GM19035 (cell line): ENCODE measurements around the gene PDE11A.
"Not testable (repeated sequence)": the region's sequence is repeated elsewhere in the genome, so short reads cannot be mapped to it uniquely, and the experiment has no call there.

Source experiments
- ATAC-seq: cut with Tn5 transposase; IDR thresholded peaks from one replicate; pipeline ENCODE4 v1.9.1; 2021; ENCODE audit not compliant: unreplicated experiment

The PDE11A gene

GRCh38 chr2:178012639-178013038 is 59.9 kb downstream of the PDE11A start:
- ATAC-seq, result no peak

DNA sequence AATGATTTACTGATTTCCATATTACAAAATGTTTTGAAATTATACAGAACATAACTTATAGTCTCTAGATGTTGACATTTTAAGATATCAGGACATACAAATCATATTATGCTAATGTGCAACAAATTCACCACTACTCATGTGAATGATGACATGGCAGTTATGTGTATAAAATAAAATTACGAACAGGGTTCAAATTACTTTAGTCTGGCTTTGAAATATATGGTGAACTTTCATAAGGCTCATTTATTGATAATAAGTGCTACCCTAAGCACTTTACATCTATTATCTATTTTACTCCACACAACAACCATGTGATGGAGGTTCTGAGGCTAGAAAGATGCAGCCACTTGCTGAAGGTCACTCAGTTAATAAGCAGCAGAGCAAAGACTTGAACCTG is 62.8 kb downstream of the PDE11A start:
- ATAC-seq, result no peak

DNA sequence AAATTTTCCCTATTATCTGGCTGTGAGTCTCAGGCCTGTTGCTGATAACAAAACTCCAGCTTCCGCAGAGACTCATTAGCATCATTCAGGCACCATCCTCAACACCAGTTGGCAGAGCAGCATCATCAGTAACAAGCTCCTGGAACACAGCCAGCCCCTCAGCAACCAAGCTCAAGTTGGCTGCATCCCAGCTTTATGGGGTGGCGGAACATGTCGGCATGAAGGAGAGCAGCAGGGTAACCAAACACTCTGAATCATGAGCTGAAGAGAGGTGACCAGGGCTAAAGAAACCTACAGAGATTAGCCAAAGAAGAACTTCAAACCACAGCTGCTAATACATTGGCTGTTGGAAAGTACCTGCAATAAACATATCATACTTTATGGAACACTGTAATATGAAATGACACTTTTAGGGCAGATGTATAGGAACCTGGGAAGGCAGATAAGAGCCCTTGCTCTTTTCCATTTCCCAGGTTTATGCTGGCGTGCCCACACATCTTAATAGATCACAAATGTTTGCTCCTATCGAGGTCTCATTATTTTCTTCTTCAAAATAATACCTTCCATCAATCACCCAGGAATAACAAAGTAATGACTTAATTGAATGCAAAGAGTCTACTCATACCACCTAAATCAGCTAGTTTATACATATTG is 63.8 kb downstream of the PDE11A start:
- ATAC-seq, result no peak

DNA sequence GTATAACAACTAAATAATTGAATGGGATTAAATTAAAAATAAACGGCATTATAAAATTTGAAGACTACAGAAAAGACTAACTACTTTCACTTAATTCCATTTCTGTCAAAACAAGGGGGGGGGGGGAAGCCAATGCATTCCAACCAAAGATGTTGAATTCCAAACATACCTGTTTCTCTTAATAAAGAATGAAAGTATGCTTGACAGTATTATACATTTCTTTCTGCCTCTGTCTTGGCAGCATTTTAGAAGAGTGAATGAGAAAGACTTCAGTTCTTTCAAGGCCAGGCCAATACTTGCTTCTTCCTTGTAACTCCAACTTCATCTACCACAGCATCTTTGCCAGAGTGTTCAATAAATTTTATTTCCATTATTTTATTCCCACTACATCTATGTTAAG is 65.9 kb downstream of the PDE11A start:
- no peak for ATAC-seq

GRCh38 chr2:178005756-178006155 is 66.8 kb downstream of the PDE11A start:
- no peak for ATAC-seq

GRCh38 chr2:178002038-178002437 is 70.5 kb downstream of the PDE11A start:
- ATAC-seq, result no peak

DNA sequence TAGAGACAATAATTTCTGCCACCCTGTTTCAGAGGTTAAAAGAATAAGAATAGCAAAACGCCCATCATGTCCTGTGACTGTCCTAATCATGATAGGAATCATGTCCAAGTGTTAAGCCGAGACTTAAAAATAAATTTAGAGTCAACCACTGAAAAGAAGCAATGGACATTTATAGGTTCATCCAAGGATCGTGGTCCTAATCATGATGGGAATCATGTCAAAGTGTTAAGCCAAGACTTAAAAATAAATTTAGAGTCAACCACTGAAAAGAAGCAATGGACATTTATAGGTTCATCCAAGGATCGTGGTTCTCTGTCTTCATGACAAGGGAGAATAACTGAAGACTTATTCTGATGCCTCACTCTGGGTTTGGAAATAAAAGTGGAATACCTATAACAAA is 73.6 kb downstream of the PDE11A start:
- ATAC-seq, result no peak

DNA sequence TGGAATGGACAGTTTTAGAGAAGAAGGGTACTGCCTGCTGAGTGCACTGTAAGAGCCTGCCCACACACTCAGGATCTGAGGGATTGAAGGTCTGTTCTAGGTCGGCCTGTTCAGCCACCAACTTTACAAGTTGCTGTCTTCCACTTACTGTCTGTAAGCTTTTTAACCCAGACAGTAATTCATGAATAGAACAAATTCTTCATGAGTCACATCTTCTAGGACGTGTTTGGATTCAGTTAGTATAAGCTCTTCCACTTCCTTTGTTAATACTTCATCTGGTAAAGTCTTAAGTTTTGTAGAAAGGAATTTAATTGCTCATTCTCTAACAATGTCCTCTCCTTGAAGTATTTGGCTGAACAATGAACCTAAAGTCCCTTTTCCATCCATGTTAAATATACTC is 74.6 kb downstream of the PDE11A start:
- ATAC-seq, result no peak

GRCh38 chr2:177992992-177993391 is 79.6 kb downstream of the PDE11A start:
- no peak for ATAC-seq

DNA sequence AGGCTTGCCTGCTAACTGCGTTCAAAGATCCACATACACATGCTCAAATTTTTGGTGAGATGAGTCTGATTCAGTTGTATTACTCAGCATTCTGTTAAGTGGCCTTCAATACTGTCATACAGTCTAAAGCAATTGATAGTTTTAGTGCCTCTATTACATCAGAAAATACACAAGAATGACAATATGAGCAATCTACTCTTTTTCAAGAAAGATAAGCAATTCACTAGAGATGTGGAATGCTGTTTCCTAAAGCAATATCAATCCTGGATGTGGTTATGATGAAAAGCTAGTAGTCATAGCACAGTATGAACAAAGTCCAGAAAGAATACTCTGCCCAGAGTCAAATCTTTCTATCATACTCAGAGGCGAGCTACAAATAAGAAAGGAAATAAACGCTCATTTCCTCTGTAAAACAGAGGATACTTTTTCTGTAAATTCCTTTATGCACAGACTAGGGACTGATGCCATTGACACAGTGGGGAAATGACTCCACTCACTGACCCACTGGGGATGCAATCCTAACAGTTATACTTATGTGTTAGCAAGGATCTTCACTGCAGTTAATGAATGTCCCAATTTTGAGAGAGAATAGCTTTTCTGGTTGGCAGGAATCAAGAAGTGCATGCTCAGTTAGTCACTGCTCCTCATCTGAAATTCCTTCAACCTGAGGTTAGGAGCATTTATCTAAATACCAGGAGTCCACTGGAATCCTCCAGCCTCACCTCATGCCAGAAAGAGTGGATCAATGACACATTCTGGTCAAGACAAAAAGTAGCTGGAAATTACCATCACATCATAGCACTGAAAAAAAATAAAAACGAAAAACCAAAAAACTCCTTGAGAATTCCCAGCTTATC is 83.3 kb downstream of the PDE11A start:
- no peak for ATAC-seq

DNA sequence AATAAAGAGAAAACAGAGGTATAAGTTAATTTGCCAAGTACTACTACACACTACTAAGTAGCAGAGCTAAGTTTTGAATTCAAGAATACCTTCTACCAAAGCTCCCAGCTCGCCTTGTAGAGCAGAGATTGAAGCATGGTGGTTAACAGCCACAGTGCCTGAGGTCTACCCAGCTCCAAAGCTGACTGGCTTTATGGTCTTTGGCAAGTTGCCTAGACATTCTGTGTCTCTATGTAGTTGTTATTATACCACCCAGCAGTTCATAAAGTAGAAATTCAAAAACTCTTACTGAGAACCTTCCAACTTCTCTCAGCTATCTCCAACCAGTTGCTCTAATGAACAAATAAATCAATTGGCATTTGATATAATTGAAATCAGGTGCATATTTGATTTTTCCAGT is 87.8 kb downstream of the PDE11A start:
- no peak for ATAC-seq

- ATAC-seq, result peak; percentile 91
These were observed 89.3 kb downstream of the PDE11A start for GRCh38 chr2:177983183-177983788.

DNA sequence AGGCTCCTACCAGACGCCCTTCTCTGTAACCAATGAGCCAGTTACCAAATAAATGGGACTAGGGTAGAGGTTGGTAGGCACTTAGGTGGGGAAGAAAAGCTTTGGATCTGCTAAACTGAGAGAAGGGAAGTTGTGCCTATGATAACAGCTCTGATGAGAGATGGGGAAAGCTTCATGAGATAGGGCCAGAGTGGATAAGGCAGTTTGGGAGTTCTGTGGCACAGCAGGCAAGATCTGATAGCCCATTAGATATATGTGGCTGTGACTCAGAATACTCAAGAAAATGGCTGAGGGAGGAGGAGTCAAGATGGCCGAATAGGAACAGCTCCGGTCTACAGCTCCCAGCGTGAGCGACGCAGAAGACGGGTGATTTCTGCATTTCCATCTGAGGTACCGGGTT is 99.8 kb downstream of the PDE11A start:
- ATAC-seq, result no peak

DNA sequence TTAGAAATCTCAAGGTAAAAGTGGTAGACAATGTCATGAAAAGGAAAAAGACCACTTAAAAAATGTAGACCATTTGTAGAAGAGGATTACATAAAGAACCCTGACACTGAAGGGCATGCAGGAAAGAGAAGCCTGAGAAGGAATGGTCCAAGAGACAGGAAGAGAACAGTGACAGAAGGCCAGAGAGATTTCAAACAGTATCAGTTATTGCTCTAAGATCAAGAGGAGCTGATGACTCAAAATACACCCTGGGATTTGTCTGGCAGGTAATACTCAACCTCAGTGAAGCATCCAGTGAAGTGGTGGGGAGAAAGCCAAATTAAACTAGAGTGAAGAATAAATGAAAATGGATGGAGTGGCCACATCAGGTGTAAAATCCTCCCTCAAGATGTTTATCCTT is 100.5 kb downstream of the PDE11A start:
- ATAC-seq, result no peak

- no peak for ATAC-seq
These were observed 101.7 kb downstream of the PDE11A start for GRCh38 chr2:177970670-177971454.

DNA sequence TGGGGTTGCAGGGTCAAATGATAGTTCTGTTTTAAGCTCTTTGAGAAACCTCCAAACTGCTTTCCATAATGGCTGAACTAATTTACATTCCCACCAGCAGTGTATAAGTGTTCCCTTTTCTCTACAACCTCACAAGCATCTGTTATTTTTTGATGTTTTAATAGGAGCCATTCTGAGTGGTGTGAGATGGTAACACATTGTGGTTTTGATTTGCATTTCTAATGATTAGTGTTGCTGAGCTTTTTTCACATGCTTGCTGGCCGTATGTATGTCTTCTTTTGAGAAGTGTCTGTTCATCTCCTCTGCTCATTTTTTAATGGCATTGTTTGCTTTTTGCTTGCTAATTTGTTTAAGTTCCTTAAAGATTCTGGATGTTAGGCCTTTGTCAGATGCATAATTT is 107.7 kb downstream of the PDE11A start:
- ATAC-seq, result no peak

GRCh38 chr2:177952151-177952550 is 120.4 kb downstream of the PDE11A start:
- ATAC-seq, result no peak

GRCh38 chr2:177947598-177947997 is 125.0 kb downstream of the PDE11A start:
- ATAC-seq, result not testable (repeated sequence)

- ATAC-seq, result not testable (repeated sequence)
These were observed 128.0 kb downstream of the PDE11A start for GRCh38 chr2:177944530-177944929.

- no peak for ATAC-seq
These were observed 129.8 kb downstream of the PDE11A start for GRCh38 chr2:177942731-177943130.

DNA sequence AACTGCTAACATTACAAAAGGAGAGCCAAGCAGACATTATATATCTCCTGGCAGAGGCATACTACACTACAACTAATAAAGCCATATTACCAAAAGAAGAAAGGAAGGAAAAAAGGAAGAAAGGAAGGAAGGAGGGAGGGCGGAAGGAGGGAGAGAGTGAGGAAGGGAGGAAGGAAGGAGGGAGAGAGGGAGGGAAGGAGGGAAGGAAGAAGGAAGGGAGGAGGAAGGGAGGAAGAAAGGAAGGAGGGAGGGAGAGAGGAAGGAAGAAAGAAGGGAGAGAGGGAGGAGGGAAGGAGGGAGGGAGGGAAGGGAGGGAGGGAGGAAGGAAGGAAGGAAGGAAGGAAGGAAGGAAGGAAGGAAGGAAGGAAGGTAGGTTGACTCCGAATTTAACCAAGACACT is 133.4 kb downstream of the PDE11A start:
- no peak for ATAC-seq
